ENCODE data around the gene TM4SF20. TPM values are rescaled to one million over a fixed set of nuclear protein-coding genes. Genes with fewer than 3 reads are reported as not detected.
A peak's percentile ranks its signal among the peaks of the same experiment; 100 is the strongest.

Gene TM4SF20
- total RNA-seq, 2 donors from 2014 or later = 4.2 to 34.9 TPM

DNA sequence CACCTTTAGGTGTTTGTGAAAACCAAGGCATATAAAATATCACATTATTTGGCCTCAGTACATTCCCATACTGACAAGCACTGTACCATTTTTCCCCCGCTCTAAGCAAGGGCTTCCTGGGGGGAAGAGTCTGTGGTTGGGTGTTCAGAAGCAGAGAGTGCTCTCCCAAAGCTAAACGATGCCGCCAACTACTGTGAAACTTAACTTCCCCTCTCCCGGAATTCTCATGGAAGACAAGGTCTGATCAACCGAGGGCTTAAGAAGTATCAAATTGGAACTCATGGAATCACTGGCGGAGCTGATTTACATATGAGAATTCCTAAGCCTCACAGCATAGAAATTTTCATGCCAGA lies 54.5 kb downstream of the TM4SF20 start:
- H3K27me3 ChIP-seq = no peaks in the 10 kb centered on the region
- no peaks in the 10 kb centered on the region for H3K9me3 ChIP-seq
- H3K4me3 ChIP-seq = peak overlapping the region; percentile 94
- TF ChIP-seq, protein P1, sequence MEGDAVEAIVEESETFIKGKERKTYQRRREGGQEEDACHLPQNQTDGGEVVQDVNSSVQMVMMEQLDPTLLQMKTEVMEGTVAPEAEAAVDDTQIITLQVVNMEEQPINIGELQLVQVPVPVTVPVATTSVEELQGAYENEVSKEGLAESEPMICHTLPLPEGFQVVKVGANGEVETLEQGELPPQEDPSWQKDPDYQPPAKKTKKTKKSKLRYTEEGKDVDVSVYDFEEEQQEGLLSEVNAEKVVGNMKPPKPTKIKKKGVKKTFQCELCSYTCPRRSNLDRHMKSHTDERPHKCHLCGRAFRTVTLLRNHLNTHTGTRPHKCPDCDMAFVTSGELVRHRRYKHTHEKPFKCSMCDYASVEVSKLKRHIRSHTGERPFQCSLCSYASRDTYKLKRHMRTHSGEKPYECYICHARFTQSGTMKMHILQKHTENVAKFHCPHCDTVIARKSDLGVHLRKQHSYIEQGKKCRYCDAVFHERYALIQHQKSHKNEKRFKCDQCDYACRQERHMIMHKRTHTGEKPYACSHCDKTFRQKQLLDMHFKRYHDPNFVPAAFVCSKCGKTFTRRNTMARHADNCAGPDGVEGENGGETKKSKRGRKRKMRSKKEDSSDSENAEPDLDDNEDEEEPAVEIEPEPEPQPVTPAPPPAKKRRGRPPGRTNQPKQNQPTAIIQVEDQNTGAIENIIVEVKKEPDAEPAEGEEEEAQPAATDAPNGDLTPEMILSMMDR (IDR thresholded peaks at IDR 0.05) = no peak
- intact Hi-C loops (cut with DNase I) = no loop called here
- peak overlapping the region in 1 of 2 donors; percentile 92 for H3K9ac ChIP-seq (ENCODE audit: low read depth in 2 of 2, low read length in 2 of 2)
- DNase-seq = peak; percentile 31
- H3K27ac ChIP-seq = peak overlapping the region; percentile 85
- no peaks in the 10 kb centered on the region for H3K36me3 ChIP-seq
- H3K4me1 ChIP-seq = peaks cover 6% of the 10 kb centered on the region

DNA sequence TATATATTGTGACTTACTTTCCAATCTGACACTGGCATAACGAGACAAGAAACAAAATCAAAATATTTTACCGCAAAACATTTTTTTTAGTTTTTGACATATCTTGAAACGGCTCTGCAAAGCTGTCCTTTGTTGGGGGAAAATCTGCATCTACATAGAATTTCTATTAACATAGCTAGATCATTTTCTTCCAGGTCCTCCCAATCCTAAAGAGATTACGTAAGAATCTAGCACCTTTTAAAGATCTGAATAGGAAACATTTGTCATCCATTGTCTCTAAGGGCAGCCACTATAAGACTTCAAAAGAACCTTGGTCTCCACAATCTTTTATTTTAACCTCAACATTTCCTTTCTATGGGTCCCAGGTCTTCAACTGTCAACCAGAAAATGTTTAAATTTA lies 55.3 kb downstream of the TM4SF20 start:
- no peak for DNase-seq
- no peaks in the 10 kb centered on the region for H3K36me3 ChIP-seq
- no peak overlapping the region for H3K9ac ChIP-seq (ENCODE audit: low read depth in 2 of 2, low read length in 2 of 2)
- no peak overlapping the region for H3K27ac ChIP-seq
- no peak overlapping the region for H3K4me3 ChIP-seq
- TF ChIP-seq, protein P1 (IDR thresholded peaks at IDR 0.05) = no peak
- no peaks in the 10 kb centered on the region for H3K27me3 ChIP-seq
- peaks cover 6% of the 10 kb centered on the region for H3K4me1 ChIP-seq
- no peaks in the 10 kb centered on the region for H3K9me3 ChIP-seq
- intact Hi-C loops (cut with DNase I) = no loop called here

- Histone ChIP-seq H3K9ac (ENCODE audit: low read depth in 2 of 2, low read length in 2 of 2) (no peak overlapping the region), H3K36me3 (no peaks in the 10 kb centered on the region), H3K9me3 (no peaks in the 10 kb centered on the region), H3K4me1 (peaks cover 6% of the 10 kb centered on the region), H3K27ac (no peak overlapping the region), H3K4me3 (no peak overlapping the region), H3K27me3 (no peaks in the 10 kb centered on the region)
- DNase-seq = no peak
- TF ChIP-seq, protein P1 (IDR thresholded peaks at IDR 0.05) = no peak
- intact Hi-C loops (cut with DNase I) = no loop called here
These were observed 56.4 kb downstream of the TM4SF20 start for GRCh38 chr2:227322530-227323205.

DNA sequence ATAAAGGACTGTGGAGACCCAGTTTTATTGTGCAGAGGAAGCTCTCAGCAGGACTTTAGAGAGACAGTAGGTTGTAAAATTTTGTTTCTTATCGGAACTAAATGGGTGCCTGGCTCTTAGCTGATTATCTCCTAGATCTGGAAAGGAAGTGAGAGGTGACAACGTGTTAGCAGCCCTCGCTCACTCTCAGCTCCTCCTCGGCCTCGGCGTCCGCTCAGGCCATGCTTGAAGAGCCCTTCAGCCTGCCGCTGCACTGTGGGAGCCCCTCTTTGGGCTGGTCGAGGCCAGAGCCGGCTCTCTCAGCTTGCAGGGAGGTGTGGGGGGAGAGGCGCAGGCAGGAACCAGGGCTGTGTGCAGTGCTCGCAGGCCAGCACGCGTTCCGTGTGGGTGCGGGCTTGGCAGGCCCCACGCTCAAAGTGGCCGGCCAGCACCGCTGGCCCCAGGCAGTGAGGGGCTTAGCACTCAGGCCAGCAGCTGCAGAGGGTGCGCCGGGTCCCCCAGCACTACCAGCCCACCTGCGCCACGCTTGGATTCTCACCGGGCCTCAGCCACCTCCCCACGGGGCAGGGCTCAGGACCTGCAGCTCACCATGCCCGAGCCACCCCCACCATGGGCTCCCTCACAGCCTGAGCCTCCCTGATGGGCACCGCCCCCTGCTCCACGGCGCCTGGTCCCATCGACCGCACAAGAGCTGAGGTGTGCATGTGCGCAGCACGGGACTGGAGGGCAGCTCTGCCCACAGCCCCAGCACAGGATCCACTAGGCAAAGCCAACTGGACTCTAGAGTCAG lies 58.6 kb downstream of the TM4SF20 start:
- Histone ChIP-seq H3K9me3 (no peaks in the 10 kb centered on the region), H3K4me3 (no peak overlapping the region), H3K9ac (ENCODE audit: low read depth in 2 of 2, low read length in 2 of 2) (no peak overlapping the region), H3K27me3 (no peaks in the 10 kb centered on the region), H3K4me1 (no peaks in the 10 kb centered on the region), H3K36me3 (no peaks in the 10 kb centered on the region), H3K27ac (no peak overlapping the region)
- no peak for DNase-seq
- TF ChIP-seq, protein P1 (IDR thresholded peaks at IDR 0.05) = no peak
- intact Hi-C loops (cut with DNase I) = no loop called here

DNA sequence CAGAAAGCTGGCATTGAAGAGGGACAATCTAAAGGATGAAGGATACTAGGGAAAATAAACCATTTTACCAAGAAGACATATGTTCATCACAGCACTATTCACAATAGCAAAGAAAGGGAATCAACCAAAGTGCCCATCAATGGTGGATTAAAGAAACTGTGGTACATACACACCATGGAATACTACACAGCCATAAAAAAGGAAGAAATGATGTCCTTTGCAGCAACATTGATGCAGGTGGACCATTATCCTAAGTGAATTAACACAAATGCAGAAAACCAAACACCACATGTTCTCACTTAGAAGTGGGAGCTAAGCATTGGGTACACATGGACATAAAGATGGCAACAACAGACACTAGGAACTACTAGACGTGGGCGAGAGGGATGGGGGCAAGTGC lies 61.3 kb downstream of the TM4SF20 start:
- intact Hi-C loops (cut with DNase I) = no loop called here
- Histone ChIP-seq H3K27ac (no peak overlapping the region), H3K4me3 (no peak overlapping the region), H3K4me1 (no peaks in the 10 kb centered on the region), H3K27me3 (no peaks in the 10 kb centered on the region), H3K9me3 (no peaks in the 10 kb centered on the region), H3K36me3 (no peaks in the 10 kb centered on the region), H3K9ac (ENCODE audit: low read depth in 2 of 2, low read length in 2 of 2) (no peak overlapping the region)
- TF ChIP-seq, protein P1 (IDR thresholded peaks at IDR 0.05) = no peak
- DNase-seq = no peak
